ENCODE data around the gene PFDN5.
A peak's percentile ranks its signal among the peaks of the same experiment; 100 is the strongest.

PFDN5 gene

GRCh38 chr12:53259891-53260290 is 35.5 kb upstream of the PFDN5 start:
- no peak overlapping the region for H3K23ac ChIP-seq (ENCODE audit: low read depth, low read length, poor library complexity)
- no peak for DNase-seq (ENCODE audit: low spot score)
- no peak overlapping the region for H4K91ac ChIP-seq (ENCODE audit: low read depth, low read length, poor library complexity)
- no CpG with 5 or more reads among the region's 6 CpGs for WGBS, 2 donors (ENCODE audit: extremely low coverage in 2 of 2, insufficient read length in 2 of 2, insufficient replicate concordance in 1 of 2)
- H3K4me2 ChIP-seq (ENCODE audit: insufficient read depth, low read length, poor library complexity, severe bottlenecking): no peak overlapping the region
- H2AK5ac ChIP-seq (ENCODE audit: low read depth, low read length): no peak overlapping the region
- no peaks in the 10 kb centered on the region for H3K4me1 ChIP-seq (ENCODE audit: control insufficient read depth in 2 of 2, insufficient read depth in 1 of 2, low read depth in 1 of 2, low read length in 2 of 2)
- H3K4ac ChIP-seq (ENCODE audit: low read length): no peak overlapping the region
- H2BK5ac ChIP-seq (ENCODE audit: low read length): no peak overlapping the region
- no peak overlapping the region for H2BK12ac ChIP-seq (ENCODE audit: low read length)
- no peaks in the 10 kb centered on the region for H3K27me3 ChIP-seq (ENCODE audit: control insufficient read depth in 3 of 3, insufficient read depth in 3 of 3, low read depth in 1 of 3, low read length in 3 of 3)
- no peak overlapping the region for H3K4me3 ChIP-seq (ENCODE audit: low read length in 2 of 2)
- no peak overlapping the region for H3K9ac ChIP-seq (ENCODE audit: low read depth, low read length, poor library complexity)
- H3K79me1 ChIP-seq (ENCODE audit: low read depth, low read length): no peaks in the 10 kb centered on the region
- H2BK15ac ChIP-seq (ENCODE audit: low read length): no peak overlapping the region
- H3K18ac ChIP-seq (ENCODE audit: low read length): no peak overlapping the region
- H3K14ac ChIP-seq (ENCODE audit: low read length): no peak overlapping the region
- no peak overlapping the region for H4K8ac ChIP-seq (ENCODE audit: low read depth, low read length)
- no peak overlapping the region for H2AFZ ChIP-seq (ENCODE audit: low read length)
- H3K9me3 ChIP-seq (replicated peaks in 1 of 2; ENCODE audit: control insufficient read depth in 2 of 2, insufficient read depth in 1 of 2, low read depth in 1 of 2, low read length in 2 of 2): no peaks in the 10 kb centered on the region
- H3K36me3 ChIP-seq (replicated peaks in 1 of 2; ENCODE audit: control insufficient read depth in 2 of 2, insufficient read depth in 2 of 2, low read length in 2 of 2): no peaks in the 10 kb centered on the region
- H2BK120ac ChIP-seq (ENCODE audit: low read depth, low read length): no peak overlapping the region
- H3K27ac ChIP-seq (replicated peaks; ENCODE audit: low read length): no peak overlapping the region

GRCh38 chr12:53265783-53266182 is 29.6 kb upstream of the PFDN5 start:
- Histone ChIP-seq H3K14ac (ENCODE audit: low read length) (no peak overlapping the region), H3K23ac (ENCODE audit: low read depth, low read length, poor library complexity) (no peak overlapping the region), H3K4me2 (ENCODE audit: insufficient read depth, low read length, poor library complexity, severe bottlenecking) (no peak overlapping the region), H3K4me1 (ENCODE audit: control insufficient read depth in 2 of 2, insufficient read depth in 1 of 2, low read depth in 1 of 2, low read length in 2 of 2) (peaks cover 10 to 13% of the 10 kb centered on the region in 2 donors), H2BK15ac (ENCODE audit: low read length) (no peak overlapping the region), H2BK120ac (ENCODE audit: low read depth, low read length) (no peak overlapping the region), H2AK5ac (ENCODE audit: low read depth, low read length) (no peak overlapping the region), H3K9me3 (replicated peaks in 1 of 2; ENCODE audit: control insufficient read depth in 2 of 2, insufficient read depth in 1 of 2, low read depth in 1 of 2, low read length in 2 of 2) (no peaks in the 10 kb centered on the region), H2BK12ac (ENCODE audit: low read length) (no peak overlapping the region), H3K79me1 (ENCODE audit: low read depth, low read length) (peaks cover 4% of the 10 kb centered on the region), H3K4ac (ENCODE audit: low read length) (no peak overlapping the region), H4K8ac (ENCODE audit: low read depth, low read length) (no peak overlapping the region), H3K27ac (replicated peaks; ENCODE audit: low read length) (no peak overlapping the region), H4K91ac (ENCODE audit: low read depth, low read length, poor library complexity) (no peak overlapping the region), H2AFZ (ENCODE audit: low read length) (no peak overlapping the region), H2BK5ac (ENCODE audit: low read length) (no peak overlapping the region), H3K36me3 (replicated peaks in 1 of 2; ENCODE audit: control insufficient read depth in 2 of 2, insufficient read depth in 2 of 2, low read length in 2 of 2) (peaks cover 18 to 20% of the 10 kb centered on the region in 2 donors), H3K4me3 (ENCODE audit: low read length in 2 of 2) (no peak overlapping the region), H3K18ac (ENCODE audit: low read length) (no peak overlapping the region), H3K9ac (ENCODE audit: low read depth, low read length, poor library complexity) (no peak overlapping the region), H3K27me3 (ENCODE audit: control insufficient read depth in 3 of 3, insufficient read depth in 3 of 3, low read depth in 1 of 3, low read length in 3 of 3) (no peaks in the 10 kb centered on the region)
- DNase-seq (ENCODE audit: low spot score): no peak
- WGBS, 2 donors (ENCODE audit: extremely low coverage in 2 of 2, insufficient read length in 2 of 2, insufficient replicate concordance in 1 of 2): no CpG with 5 or more reads among the region's 2 CpGs

- H3K4me1 ChIP-seq (ENCODE audit: control insufficient read depth in 2 of 2, insufficient read depth in 1 of 2, low read depth in 1 of 2, low read length in 2 of 2): peaks cover 10 to 13% of the 10 kb centered on the region in 2 donors
- H3K27ac ChIP-seq (replicated peaks; ENCODE audit: low read length): no peak overlapping the region
- H2AFZ ChIP-seq (ENCODE audit: low read length): peak overlapping the region; percentile 96
- peaks cover 24 to 34% of the 10 kb centered on the region in 2 donors for H3K36me3 ChIP-seq (replicated peaks in 1 of 2; ENCODE audit: control insufficient read depth in 2 of 2, insufficient read depth in 2 of 2, low read length in 2 of 2)
- H3K14ac ChIP-seq (ENCODE audit: low read length): no peak overlapping the region
- peak overlapping the region in 1 of 2 donors; percentile 98 for H3K4me3 ChIP-seq (ENCODE audit: low read length in 2 of 2)
- no peaks in the 10 kb centered on the region for H3K9me3 ChIP-seq (replicated peaks in 1 of 2; ENCODE audit: control insufficient read depth in 2 of 2, insufficient read depth in 1 of 2, low read depth in 1 of 2, low read length in 2 of 2)
- H2AK5ac ChIP-seq (ENCODE audit: low read depth, low read length): no peak overlapping the region
- DNase-seq (ENCODE audit: low spot score): no peak
- H4K91ac ChIP-seq (ENCODE audit: low read depth, low read length, poor library complexity): no peak overlapping the region
- H3K9ac ChIP-seq (ENCODE audit: low read depth, low read length, poor library complexity): no peak overlapping the region
- H3K27me3 ChIP-seq (ENCODE audit: control insufficient read depth in 3 of 3, insufficient read depth in 3 of 3, low read depth in 1 of 3, low read length in 3 of 3): no peaks in the 10 kb centered on the region
- H4K8ac ChIP-seq (ENCODE audit: low read depth, low read length): no peak overlapping the region
- no peak overlapping the region for H2BK12ac ChIP-seq (ENCODE audit: low read length)
- peaks cover 5% of the 10 kb centered on the region for H3K79me1 ChIP-seq (ENCODE audit: low read depth, low read length)
- no CpG with 5 or more reads among the region's 18 CpGs for WGBS, 2 donors (ENCODE audit: extremely low coverage in 2 of 2, insufficient read length in 2 of 2, insufficient replicate concordance in 1 of 2)
- no peak overlapping the region for H2BK15ac ChIP-seq (ENCODE audit: low read length)
- H3K18ac ChIP-seq (ENCODE audit: low read length): no peak overlapping the region
- no peak overlapping the region for H2BK5ac ChIP-seq (ENCODE audit: low read length)
- H3K4me2 ChIP-seq (ENCODE audit: insufficient read depth, low read length, poor library complexity, severe bottlenecking): peak overlapping the region; percentile 67
- H3K23ac ChIP-seq (ENCODE audit: low read depth, low read length, poor library complexity): no peak overlapping the region
- no peak overlapping the region for H3K4ac ChIP-seq (ENCODE audit: low read length)
- no peak overlapping the region for H2BK120ac ChIP-seq (ENCODE audit: low read depth, low read length)
Measured at GRCh38 chr12:53267306-53267998, 27.9 kb upstream of the PFDN5 start.

GRCh38 chr12:53267999-53268629 is 27.2 kb upstream of the PFDN5 start, which contains the start of gene ESPL1:
Gene ESPL1, plus strand, starts transcription at chr12:53268299. Its CDS starts 468 bp downstream, at chr12:53268767.
- Histone ChIP-seq H3K36me3 (replicated peaks in 1 of 2; ENCODE audit: control insufficient read depth in 2 of 2, insufficient read depth in 2 of 2, low read length in 2 of 2) (peaks cover 27 to 40% of the 10 kb centered on the region in 2 donors), H2BK12ac (ENCODE audit: low read length) (no peak within 1 kb of the TSS), H3K9me3 (replicated peaks in 1 of 2; ENCODE audit: control insufficient read depth in 2 of 2, insufficient read depth in 1 of 2, low read depth in 1 of 2, low read length in 2 of 2) (no peaks in the 10 kb centered on the region), H2AK5ac (ENCODE audit: low read depth, low read length) (no peak within 1 kb of the TSS), H2AFZ (ENCODE audit: low read length) (peak within 1 kb of the TSS; percentile 96), H2BK15ac (ENCODE audit: low read length) (no peak within 1 kb of the TSS), H3K27me3 (ENCODE audit: control insufficient read depth in 3 of 3, insufficient read depth in 3 of 3, low read depth in 1 of 3, low read length in 3 of 3) (no peaks in the 10 kb centered on the region), H4K8ac (ENCODE audit: low read depth, low read length) (no peak within 1 kb of the TSS), H3K4me3 (ENCODE audit: low read length in 2 of 2) (peak within 1 kb of the TSS; percentile 90 to 98), H3K9ac (ENCODE audit: low read depth, low read length, poor library complexity) (peak within 1 kb of the TSS; percentile 97), H3K27ac (replicated peaks; ENCODE audit: low read length) (no peak within 1 kb of the TSS), H3K18ac (ENCODE audit: low read length) (peak within 1 kb of the TSS; percentile 76), H2BK120ac (ENCODE audit: low read depth, low read length) (no peak within 1 kb of the TSS), H4K91ac (ENCODE audit: low read depth, low read length, poor library complexity) (no peak within 1 kb of the TSS), H3K4me1 (ENCODE audit: control insufficient read depth in 2 of 2, insufficient read depth in 1 of 2, low read depth in 1 of 2, low read length in 2 of 2) (peaks cover 10 to 13% of the 10 kb centered on the region in 2 donors), H3K79me1 (ENCODE audit: low read depth, low read length) (peaks cover 7% of the 10 kb centered on the region), H3K14ac (ENCODE audit: low read length) (peak within 1 kb of the TSS; percentile 77), H3K4ac (ENCODE audit: low read length) (no peak within 1 kb of the TSS), H2BK5ac (ENCODE audit: low read length) (peak within 1 kb of the TSS; percentile 50), H3K4me2 (ENCODE audit: insufficient read depth, low read length, poor library complexity, severe bottlenecking) (peak within 1 kb of the TSS; percentile 67), H3K23ac (ENCODE audit: low read depth, low read length, poor library complexity) (no peak within 1 kb of the TSS)
- peak; percentile 83 for DNase-seq (ENCODE audit: low spot score)
- no CpG with 5 or more reads among the region's 58 CpGs for WGBS, 2 donors (ENCODE audit: extremely low coverage in 2 of 2, insufficient read length in 2 of 2, insufficient replicate concordance in 1 of 2)
